Endothelial cell of umbilical vein (primary cell): ENCODE measurements around the gene POSTN.

ENCODE experiments used
- EZH2 ChIP-seq: IDR thresholded peaks from 2 replicates; pipeline ENCODE4 v1.6.1; 2012; ENCODE audit warnings: borderline replicate concordance, low read depth, mild to moderate bottlenecking, moderate library complexity, low read length, inconsistent platforms; ENCODE audit not compliant: severe bottlenecking
- GATA2 ChIP-seq: IDR thresholded peaks from 2 replicates; pipeline ENCODE4 v1.7.0; 2011; ENCODE audit warnings: low read depth, mild to moderate bottlenecking, moderate library complexity, mixed read lengths, low read length; ENCODE audit not compliant: insufficient read length, insufficient read depth
- JUN ChIP-seq: IDR thresholded peaks from 2 replicates; pipeline ENCODE4 v1.6.1; 2011; ENCODE audit warnings: borderline replicate concordance, low read depth; ENCODE audit not compliant: insufficient read length, insufficient read depth
- POLR2A ChIP-seq: IDR thresholded peaks from 2 replicates; pipeline ENCODE4 v1.6.1; 2012; ENCODE audit warnings: low read depth, mild to moderate bottlenecking, control low read depth, low read length
- POLR2AphosphoS5 ChIP-seq: IDR thresholded peaks from 2 replicates; pipeline ENCODE4 v1.6.1; 2012; ENCODE audit warnings: low read depth, mild to moderate bottlenecking, control low read depth, low read length, moderate library complexity; ENCODE audit not compliant: insufficient read depth
- TF ChIP-seq, protein P1 (sequence below), 2 donors: IDR thresholded peaks; 1 replicate in 1 of 2; 2 replicates in 1 of 2; pipeline ENCODE4 v1.5.1; 2011; ENCODE audit warnings: low read length in 2 of 2, mild to moderate bottlenecking in 2 of 2, moderate library complexity in 2 of 2, control low read depth in 1 of 2, inconsistent platforms in 1 of 2, low read depth in 1 of 2; ENCODE audit not compliant: insufficient read depth in 1 of 2; ENCODE audit errors: extremely low read depth in 1 of 2
- TF ChIP-seq, protein P2 (sequence below): IDR thresholded peaks from 2 replicates; pipeline ENCODE4 v1.6.1; 2011; ENCODE audit not compliant: insufficient read depth, insufficient read length

DNA sequence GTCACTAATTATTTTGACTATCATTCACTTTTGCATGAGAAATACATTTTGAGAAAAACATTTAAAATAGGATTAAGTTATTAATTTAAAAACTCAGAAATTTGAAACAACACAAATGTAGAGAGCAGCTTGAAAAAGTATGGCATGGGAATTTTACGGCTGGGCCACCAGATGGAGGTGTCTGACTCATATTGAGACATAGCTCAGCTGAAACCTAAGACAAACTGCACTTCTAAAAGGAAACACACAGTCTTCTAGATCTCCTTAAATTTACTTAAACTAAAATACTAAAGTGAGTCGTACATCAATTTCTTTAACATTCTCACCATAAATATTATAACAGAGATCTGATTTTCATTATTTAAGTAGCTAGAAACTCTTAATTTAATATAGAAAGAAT, 41.9 kb upstream of the POSTN start:
- TF ChIP-seq, protein P1, sequence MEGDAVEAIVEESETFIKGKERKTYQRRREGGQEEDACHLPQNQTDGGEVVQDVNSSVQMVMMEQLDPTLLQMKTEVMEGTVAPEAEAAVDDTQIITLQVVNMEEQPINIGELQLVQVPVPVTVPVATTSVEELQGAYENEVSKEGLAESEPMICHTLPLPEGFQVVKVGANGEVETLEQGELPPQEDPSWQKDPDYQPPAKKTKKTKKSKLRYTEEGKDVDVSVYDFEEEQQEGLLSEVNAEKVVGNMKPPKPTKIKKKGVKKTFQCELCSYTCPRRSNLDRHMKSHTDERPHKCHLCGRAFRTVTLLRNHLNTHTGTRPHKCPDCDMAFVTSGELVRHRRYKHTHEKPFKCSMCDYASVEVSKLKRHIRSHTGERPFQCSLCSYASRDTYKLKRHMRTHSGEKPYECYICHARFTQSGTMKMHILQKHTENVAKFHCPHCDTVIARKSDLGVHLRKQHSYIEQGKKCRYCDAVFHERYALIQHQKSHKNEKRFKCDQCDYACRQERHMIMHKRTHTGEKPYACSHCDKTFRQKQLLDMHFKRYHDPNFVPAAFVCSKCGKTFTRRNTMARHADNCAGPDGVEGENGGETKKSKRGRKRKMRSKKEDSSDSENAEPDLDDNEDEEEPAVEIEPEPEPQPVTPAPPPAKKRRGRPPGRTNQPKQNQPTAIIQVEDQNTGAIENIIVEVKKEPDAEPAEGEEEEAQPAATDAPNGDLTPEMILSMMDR (IDR thresholded peaks at IDR 0.05; ENCODE audit: extremely low read depth in 1 of 2, insufficient read depth in 1 of 2, low read depth in 1 of 2, low read length in 2 of 2) = peak; percentile 47 to 56
- TF ChIP-seq EZH2 (no peak), POLR2A (no peak), POLR2AphosphoS5 (no peak), GATA2 (no peak), JUN (no peak)
- TF ChIP-seq, protein P2, sequence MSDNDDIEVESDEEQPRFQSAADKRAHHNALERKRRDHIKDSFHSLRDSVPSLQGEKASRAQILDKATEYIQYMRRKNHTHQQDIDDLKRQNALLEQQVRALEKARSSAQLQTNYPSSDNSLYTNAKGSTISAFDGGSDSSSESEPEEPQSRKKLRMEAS = no peak
